IMR-90 (cell line): ENCODE data around the gene HOATZ. TPM values are rescaled to one million over a fixed set of nuclear protein-coding genes. Genes with fewer than 3 reads are reported as not detected.

Experiments
- ATAC-seq: fragments of 200-7000 bp; cut with Tn5 transposase; 2 replicates; pipeline ENCODE4 v1.9.1; 2020; ENCODE audit warnings: low read depth, mild to moderate bottlenecking, moderate library complexity
- BruUV-seq: library from RNA; stranded (reverse); fragments of 400-500 nt; replicated peaks from 2 replicates; lab custom pipeline; 2021; lab: Mats Ljungman, UMichigan
- CTCF ChIA-PET: fragments of 300-600 bp; formaldehyde crosslinking; extraction: SDS; loops from one replicate; lab custom pipeline; 2021; ENCODE audit warnings: antibody characterized with exemption; lab: Yijun Ruan, JAX
- POLR2A ChIA-PET: fragments of 300-600 bp; sonication (Branson Sonifier 250); formaldehyde crosslinking; loops from one replicate; lab custom pipeline; 2022; ENCODE audit warnings: antibody characterized with exemption; ENCODE audit not compliant: unreplicated experiment; lab: Charles Lee
- DNase-seq: peaks from one replicate; pipeline ENCODE4 v3.0.0; 2013
- H2AFZ ChIP-seq: replicated peaks from 2 replicates; pipeline ENCODE3; 2013; ENCODE audit warnings: low read length, mild to moderate bottlenecking; ENCODE audit not compliant: poor library complexity
- H2AK5ac ChIP-seq: 2 replicates; pipeline ENCODE4 v1.6.1; 2013; ENCODE audit warnings: low read depth, low read length, inconsistent platforms
- H2AK9ac ChIP-seq: replicated peaks from 2 replicates; pipeline ENCODE3; 2013; ENCODE audit warnings: mild to moderate bottlenecking, low read depth, low read length, moderate library complexity; ENCODE audit not compliant: poor library complexity
- H2BK120ac ChIP-seq: 2 replicates; pipeline ENCODE4 v1.6.1; 2013; ENCODE audit warnings: low read depth, low read length, inconsistent platforms
- H2BK15ac ChIP-seq: 3 replicates; pipeline ENCODE4 v1.6.1; 2013; ENCODE audit warnings: low read depth, low read length, inconsistent platforms
- H2BK20ac ChIP-seq: 2 replicates; pipeline ENCODE4 v1.6.1; 2013; ENCODE audit warnings: low read depth, mild to moderate bottlenecking, inconsistent platforms, low read length, moderate library complexity
- H2BK5ac ChIP-seq: 2 replicates; pipeline ENCODE4 v1.6.1; 2013; ENCODE audit warnings: mild to moderate bottlenecking, low read depth, low read length, inconsistent platforms; ENCODE audit not compliant: poor library complexity, severe bottlenecking
- H3K14ac ChIP-seq: replicated peaks from 2 replicates; pipeline ENCODE4 v1.6.1; 2013; ENCODE audit warnings: low read depth, low read length, inconsistent platforms
- H3K18ac ChIP-seq: 2 replicates; pipeline ENCODE4 v1.6.1; 2013; ENCODE audit warnings: low read depth, low read length, control low read depth
- H3K23ac ChIP-seq: 2 replicates; pipeline ENCODE4 v1.6.1; 2013; ENCODE audit warnings: low read depth, low read length, inconsistent platforms
- H3K27ac ChIP-seq: 2 replicates; pipeline ENCODE4 v1.5.1; 2013; ENCODE audit warnings: mild to moderate bottlenecking, control low read depth, low read length; ENCODE audit not compliant: insufficient read depth
- H3K27me3 ChIP-seq: 2 replicates; pipeline ENCODE4 v1.6.1; 2013; ENCODE audit warnings: low read length; ENCODE audit not compliant: control insufficient read depth, insufficient read depth
- H3K36me3 ChIP-seq: 2 replicates; pipeline ENCODE4 v1.6.1; 2013; ENCODE audit warnings: low read length, mixed read lengths; ENCODE audit not compliant: control insufficient read depth, insufficient read depth
- H3K4ac ChIP-seq: 2 replicates; pipeline ENCODE4 v1.6.1; 2013; ENCODE audit warnings: low read depth, low read length, inconsistent platforms
- H3K4me1 ChIP-seq: 2 replicates; pipeline ENCODE4 v1.6.1; 2013; ENCODE audit warnings: low read length, mixed read lengths; ENCODE audit not compliant: control insufficient read depth, insufficient read depth
- H3K4me2 ChIP-seq: 2 replicates; pipeline ENCODE4 v1.6.1; 2013; ENCODE audit warnings: low read depth, mild to moderate bottlenecking, control low read depth, low read length, moderate library complexity
- H3K4me3 ChIP-seq: 2 replicates; pipeline ENCODE4 v1.5.1; 2013; ENCODE audit warnings: low read depth, mild to moderate bottlenecking, control low read depth, low read length, moderate library complexity; ENCODE audit not compliant: insufficient read depth
- H3K56ac ChIP-seq: 2 replicates; pipeline ENCODE4 v1.6.1; 2013; ENCODE audit warnings: low read length, inconsistent platforms; ENCODE audit not compliant: insufficient read depth; ENCODE audit errors: extremely low read depth
- H3K79me1 ChIP-seq, 2 experiments: 2 replicates each; pipeline ENCODE4 v1.6.1; 2013; ENCODE audit warnings: low read length in 2 of 2, inconsistent platforms in 1 of 2, low read depth in 1 of 2
- H3K9ac ChIP-seq: 2 replicates; pipeline ENCODE4 v1.6.1; 2013; ENCODE audit warnings: low read depth, low read length, control low read depth
- H3K9me1 ChIP-seq: 2 replicates; pipeline ENCODE4 v1.6.1; 2013; ENCODE audit warnings: low read length, inconsistent platforms; ENCODE audit not compliant: insufficient read depth
- H3K9me3 ChIP-seq: 2 replicates; pipeline ENCODE4 v1.6.1; 2013; ENCODE audit warnings: low read length; ENCODE audit not compliant: control insufficient read depth, insufficient read depth
- H4K20me1 ChIP-seq: 2 replicates; pipeline ENCODE4 v1.6.1; 2013; ENCODE audit warnings: low read length, inconsistent platforms; ENCODE audit not compliant: insufficient read depth
- H4K5ac ChIP-seq: 2 replicates; pipeline ENCODE4 v1.6.1; 2013; ENCODE audit warnings: mild to moderate bottlenecking, low read depth, low read length, control low read depth
- H4K8ac ChIP-seq, 2 experiments: 2 replicates each; pipeline ENCODE4 v1.6.1; 2013; ENCODE audit warnings: low read depth in 2 of 2, low read length in 2 of 2, control low read depth in 1 of 2, inconsistent platforms in 1 of 2
- H4K91ac ChIP-seq: 2 replicates; pipeline ENCODE4 v1.6.1; 2013; ENCODE audit warnings: low read depth, low read length, inconsistent platforms; ENCODE audit not compliant: insufficient read depth
- BHLHE40 ChIP-seq: fragments of 150-350 bp; IDR thresholded peaks from 2 replicates; pipeline ENCODE4 v1.6.1; 2016; ENCODE audit warnings: mild to moderate bottlenecking, low read depth, low read length
- CEBPB ChIP-seq: IDR thresholded peaks from 2 replicates; pipeline ENCODE4 v1.6.1; 2012; ENCODE audit warnings: low read depth, low read length, improper control_type of control experiment
- CHD1 ChIP-seq: IDR thresholded peaks from 2 replicates; pipeline ENCODE4 v1.6.1; 2012; ENCODE audit warnings: low read depth, low read length, improper control_type of control experiment
- CTCF ChIP-seq: conservative IDR thresholded peaks from 2 replicates; pipeline ENCODE4 v1.5.1; 2012; ENCODE audit warnings: mild to moderate bottlenecking, low read depth, low read length, improper control_type of control experiment
- ELK1 ChIP-seq: fragments of 150-350 bp; IDR thresholded peaks from 2 replicates; pipeline ENCODE4 v1.6.1; 2016; ENCODE audit warnings: low read depth, mild to moderate bottlenecking, low read length, moderate library complexity, borderline replicate concordance
- FOS ChIP-seq: fragments of 150-350 bp; IDR thresholded peaks from 2 replicates; pipeline ENCODE4 v1.6.1; 2016; ENCODE audit warnings: low read depth, low read length
- MAFK ChIP-seq: IDR thresholded peaks from 2 replicates; pipeline ENCODE4 v1.6.1; 2012; ENCODE audit warnings: low read depth, low read length, improper control_type of control experiment
- MAZ ChIP-seq: IDR thresholded peaks from 2 replicates; pipeline ENCODE4 v1.6.1; 2012; ENCODE audit warnings: low read depth, mild to moderate bottlenecking, low read length, improper control_type of control experiment, moderate library complexity, borderline replicate concordance
- MXI1 ChIP-seq: IDR thresholded peaks from 2 replicates; pipeline ENCODE4 v1.6.1; 2012; ENCODE audit warnings: low read depth, mild to moderate bottlenecking, low read length, moderate library complexity, borderline replicate concordance
- NFE2L2 ChIP-seq: fragments of 150-350 bp; IDR thresholded peaks from 2 replicates; pipeline ENCODE4 v1.6.1; 2016; ENCODE audit warnings: low read depth, mild to moderate bottlenecking, low read length
- POLR2A ChIP-seq: IDR thresholded peaks from 2 replicates; pipeline ENCODE4 v1.6.1; 2012; ENCODE audit warnings: mild to moderate bottlenecking, low read depth, low read length
- RAD21 ChIP-seq: IDR thresholded peaks from 2 replicates; pipeline ENCODE4 v1.6.1; 2012; ENCODE audit warnings: low read length, improper control_type of control experiment
- RCOR1 ChIP-seq: IDR thresholded peaks from 2 replicates; pipeline ENCODE4 v1.6.1; 2012; ENCODE audit warnings: mild to moderate bottlenecking, low read length, improper control_type of control experiment; ENCODE audit not compliant: insufficient replicate concordance
- RFX5 ChIP-seq: IDR thresholded peaks from 2 replicates; pipeline ENCODE4 v1.8.0; 2012; ENCODE audit warnings: low read depth, mild to moderate bottlenecking, low read length, moderate library complexity
- SMC3 ChIP-seq: fragments of 150-350 bp; IDR thresholded peaks from 2 replicates; pipeline ENCODE4 v1.6.1; 2016; ENCODE audit warnings: low read depth, mild to moderate bottlenecking, antibody characterized with exemption, low read length, moderate library complexity
- USF2 ChIP-seq: fragments of 150-350 bp; IDR thresholded peaks from 2 replicates; pipeline ENCODE4 v1.6.1; 2017; ENCODE audit warnings: mild to moderate bottlenecking, antibody characterized with exemption, low read length, low read depth
- WGBS, 2 experiments: methylation state at CpG; one replicate each; pipeline versions ENCODE4 v1.1.5 to v1.1.7; 2013; ENCODE audit warnings: missing lambda C conversion rate in 2 of 2; ENCODE audit not compliant: insufficient read length in 1 of 2; ENCODE audit errors: extremely low coverage in 2 of 2; 5-methylcytosine and 5-hydroxymethylcytosine counted together
- dilution Hi-C: fragments of 300-500 bp; cut with HindIII; formaldehyde crosslinking; loops from one replicate; pipeline ENCODE4 v1.14.3; 2018; ENCODE audit warnings: low sequenced_read_pairs; ENCODE audit not compliant: unreplicated experiment
- in situ Hi-C: fragments of 300-500 bp; cut with MboI; formaldehyde crosslinking; loops from 3 replicates; pipeline ENCODE4 v1.14.3; 2019; ENCODE audit warnings: low sequenced_read_pairs, inconsistent platforms, mixed read lengths
- intact Hi-C: fragments of 100-400 bp; cut with micrococcal nuclease; formaldehyde crosslinking; loops from 2 replicates; pipeline ENCODE4 v1.10.0; 2022
- polyA plus RNA-seq, 3 experiments: library from polyadenylated mRNA; depleted of rRNA; stranded (reverse); fragments of >200 nt; gene quantifications; 2 replicates each; pipeline ENCODE4 v1.2.3, GENCODE V29; 2012; ENCODE audit warnings: low replicate concordance in 1 of 3
- total RNA-seq: library from RNA; depleted of rRNA; stranded (reverse); fragments of >200 nt; gene quantifications from 2 replicates; pipeline ENCODE4 v1.2.3, GENCODE V29; 2012

HOATZ gene
- total and polyA plus RNA-seq, 2 of the 4 experiments (the other 2 are of a cell fraction) = not detected

- H3K4me1 ChIP-seq = peaks cover 5% of the 10 kb centered on the region; the same call in 1 of the 2 replicates
- BruUV-seq = no TSS peak
- H4K5ac ChIP-seq = no peak overlapping the region
- no peaks in the 10 kb centered on the region for H3K27me3 ChIP-seq
- H4K20me1 ChIP-seq = no peaks in the 10 kb centered on the region
- 0 out of 2 replicates have a peak, but pooled peaks cover 6% of the 10 kb centered on the region for H3K9me1 ChIP-seq
- no peak overlapping the region for H2BK120ac ChIP-seq
- ChIA-PET POLR2A (no interaction called here), CTCF (interaction anchor here (0.6 kb wide), 1 partner anchor 82 kb away, joined by 3 read pairs; no protein-coding TSS in a partner anchor)
- no peak overlapping the region for H2BK5ac ChIP-seq
- no peak overlapping the region for H2AK9ac ChIP-seq
- no peak overlapping the region for H3K4me3 ChIP-seq
- intact Hi-C loops (no loop called here), dilution Hi-C loops (no loop called here), in situ Hi-C loops (no loop called here)
- DNase-seq (no peak), ATAC-seq (no peak)
- no peak overlapping the region for H3K27ac ChIP-seq
- H3K9me3 ChIP-seq = no peaks in the 10 kb centered on the region
- H4K91ac ChIP-seq = no peak overlapping the region
- no peak overlapping the region for H2BK15ac ChIP-seq
- no peak overlapping the region for H2AK5ac ChIP-seq
- no peak overlapping the region for H2AFZ ChIP-seq
- H3K79me1 ChIP-seq = no peaks in the 10 kb centered on the region
- H3K9ac ChIP-seq = no peak overlapping the region
- H3K4me2 ChIP-seq = no peak overlapping the region
- no peak overlapping the region for H3K23ac ChIP-seq
- no peak overlapping the region for H3K56ac ChIP-seq
- no peak overlapping the region for H3K18ac ChIP-seq
- H4K8ac ChIP-seq = no peak overlapping the region
- TF ChIP-seq FOS (no peak), MAZ (no peak), RAD21 (no peak), SMC3 (no peak), CEBPB (no peak), ELK1 (no peak), CTCF (no peak), RFX5 (no peak), USF2 (no peak), BHLHE40 (no peak), NFE2L2 (no peak), CHD1 (no peak), POLR2A (no peak), MAFK (no peak), MXI1 (no peak), RCOR1 (no peak)
- no peaks in the 10 kb centered on the region for H3K36me3 ChIP-seq
- WGBS, 2 experiments = no CpG with 5 or more reads among the region's 5 CpGs
- H3K4ac ChIP-seq = no peak overlapping the region
- no peak overlapping the region for H2BK20ac ChIP-seq
- no peak overlapping the region for H3K14ac ChIP-seq
Measured at GRCh38 chr11:111522426-111522825, 7.8 kb downstream of the HOATZ start.
